HG03378 (cell line): Measurements from ENCODE around the gene ZHX3.

ENCODE experiments used
- ATAC-seq: cut with Tn5 transposase; IDR thresholded peaks from one replicate; pipeline ENCODE4 v1.9.1; 2021; ENCODE audit warnings: mild to moderate bottlenecking, moderate library complexity; ENCODE audit not compliant: unreplicated experiment

Gene ZHX3

DNA sequence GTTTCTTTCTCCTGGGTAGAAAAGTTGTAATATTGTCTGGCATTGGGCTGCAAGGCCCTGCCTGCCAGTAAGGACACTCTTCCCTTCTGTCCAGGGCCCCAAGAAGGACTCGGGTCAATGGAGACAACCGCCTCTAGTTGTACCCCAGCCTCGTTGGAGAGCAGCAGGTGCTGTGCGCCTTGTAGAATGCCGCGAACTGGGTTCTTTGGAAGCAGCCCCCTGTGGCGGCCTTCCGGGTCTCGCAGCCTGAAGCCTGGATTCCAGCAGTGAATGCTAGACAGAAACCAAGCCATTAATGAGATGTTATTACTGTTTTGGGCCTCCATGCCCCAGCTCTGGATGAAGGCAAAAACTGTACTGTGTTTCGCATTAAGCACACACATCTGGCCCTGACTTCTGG lies 143.2 kb downstream of the ZHX3 start:
- ATAC-seq, result no peak

- ATAC-seq, result no peak
Observed at GRCh38 chr20:41173791-41174341, 143.7 kb downstream of the ZHX3 start.

- no peak for ATAC-seq
Observed at GRCh38 chr20:41173161-41173721, 144.3 kb downstream of the ZHX3 start.

DNA sequence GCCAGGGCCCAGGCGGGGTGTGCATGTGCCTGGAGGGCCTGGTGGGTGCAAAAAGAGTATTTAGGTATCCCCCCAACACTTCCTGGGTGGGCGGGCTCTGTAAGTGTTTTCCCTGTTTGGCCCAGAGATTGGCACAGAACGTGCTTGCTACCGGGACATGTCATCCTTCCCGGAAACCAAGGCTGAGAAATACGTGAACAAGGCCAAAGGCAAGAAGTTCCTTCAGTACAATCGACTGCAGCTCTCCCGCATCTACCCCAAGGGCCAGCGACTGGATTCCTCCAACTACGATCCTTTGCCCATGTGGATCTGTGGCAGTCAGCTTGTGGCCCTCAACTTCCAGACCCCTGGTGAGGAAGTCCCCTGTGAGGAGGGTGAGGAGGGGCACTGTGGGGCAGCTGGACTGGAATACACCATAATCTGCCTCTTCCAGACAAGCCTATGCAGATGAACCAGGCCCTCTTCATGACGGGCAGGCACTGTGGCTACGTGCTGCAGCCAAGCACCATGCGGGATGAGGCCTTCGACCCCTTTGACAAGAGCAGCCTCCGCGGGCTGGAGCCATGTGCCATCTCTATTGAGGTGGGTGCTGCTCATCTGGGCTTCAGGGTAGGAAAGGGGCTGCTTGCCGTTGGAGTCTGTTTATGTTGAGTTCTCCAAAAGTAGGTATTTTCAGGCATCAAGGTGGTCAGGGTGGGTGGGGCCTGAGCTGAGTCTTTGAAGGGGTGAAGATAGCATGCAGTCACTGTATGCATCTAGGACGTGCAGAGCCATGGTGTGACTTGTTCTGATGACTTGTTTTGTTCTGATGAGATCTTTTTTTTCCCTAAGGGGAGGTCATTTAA lies 145.0 kb downstream of the ZHX3 start:
- no peak for ATAC-seq

GRCh38 chr20:41171736-41172295 lies 145.7 kb downstream of the ZHX3 start:
- ATAC-seq, result no peak

DNA sequence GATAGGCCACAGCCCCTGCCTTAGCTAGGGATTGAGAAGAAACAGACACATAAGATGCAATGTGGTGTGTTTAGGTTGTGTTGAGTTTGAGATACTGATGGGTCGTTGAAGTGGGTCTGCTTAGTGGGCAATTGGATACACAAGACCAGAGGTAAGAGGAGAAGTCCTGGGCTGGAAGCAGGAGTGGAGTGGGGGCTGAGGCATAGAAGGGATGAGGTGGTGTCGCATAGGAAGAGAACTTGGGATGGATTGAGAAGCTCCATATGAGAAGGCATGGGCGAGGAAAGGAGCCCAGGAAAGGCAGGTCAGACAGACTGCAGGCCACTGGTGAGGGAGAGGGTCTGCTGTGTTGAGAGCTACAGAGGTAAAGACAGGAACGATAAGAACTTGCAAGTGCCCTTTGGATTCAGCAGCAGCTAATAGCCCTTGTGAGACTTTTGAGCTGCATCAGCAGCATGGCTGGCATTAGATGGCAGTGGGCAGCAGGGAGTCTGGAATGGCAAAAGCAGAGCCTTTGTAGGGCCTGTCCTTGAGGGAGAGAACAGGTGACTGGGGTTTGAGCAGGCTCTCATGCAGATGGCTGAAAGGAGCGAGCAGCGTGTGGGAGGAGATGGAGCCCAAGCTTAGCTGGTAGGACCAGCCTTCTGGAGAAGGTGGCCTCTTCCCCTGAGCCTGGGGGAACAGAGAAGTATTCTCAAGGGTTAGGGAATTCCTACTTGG lies 147.0 kb downstream of the ZHX3 start:
- ATAC-seq, result no peak

DNA sequence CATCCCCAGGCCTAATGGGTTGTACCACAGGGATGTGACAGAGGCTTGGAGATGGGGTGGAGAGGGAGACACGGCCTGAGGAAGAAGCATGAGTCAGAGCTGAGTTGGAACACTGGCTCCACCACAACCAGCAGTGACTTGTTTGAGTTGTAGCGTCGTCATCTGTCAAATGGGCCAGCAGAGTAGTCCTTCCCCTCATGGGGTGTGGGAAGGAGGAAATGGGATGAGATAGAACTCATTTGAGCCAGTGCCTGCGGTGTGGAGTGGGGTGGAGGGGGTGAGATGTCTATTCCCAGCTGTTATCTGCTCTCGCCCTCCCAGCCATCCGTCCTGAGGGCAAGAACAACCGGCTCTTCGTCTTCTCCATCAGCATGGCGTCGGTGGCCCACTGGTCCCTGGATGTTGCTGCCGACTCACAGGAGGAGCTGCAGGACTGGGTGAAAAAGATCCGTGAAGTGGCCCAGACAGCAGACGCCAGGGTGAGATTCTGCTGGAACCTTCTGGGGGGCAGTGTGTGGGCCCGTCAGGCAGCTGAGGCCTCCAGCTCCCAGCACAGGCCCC lies 147.7 kb downstream of the ZHX3 start:
- ATAC-seq, result no peak

GRCh38 chr20:41169162-41169690 lies 148.3 kb downstream of the ZHX3 start:
- no peak for ATAC-seq

GRCh38 chr20:41168281-41169161 lies 149.0 kb downstream of the ZHX3 start:
- ATAC-seq, result no peak

GRCh38 chr20:41167481-41168253 lies 149.9 kb downstream of the ZHX3 start:
- ATAC-seq, result no peak

GRCh38 chr20:41167118-41167470 lies 150.4 kb downstream of the ZHX3 start:
- no peak for ATAC-seq

- ATAC-seq, result no peak
Observed at GRCh38 chr20:41166201-41167117, 151.1 kb downstream of the ZHX3 start.

DNA sequence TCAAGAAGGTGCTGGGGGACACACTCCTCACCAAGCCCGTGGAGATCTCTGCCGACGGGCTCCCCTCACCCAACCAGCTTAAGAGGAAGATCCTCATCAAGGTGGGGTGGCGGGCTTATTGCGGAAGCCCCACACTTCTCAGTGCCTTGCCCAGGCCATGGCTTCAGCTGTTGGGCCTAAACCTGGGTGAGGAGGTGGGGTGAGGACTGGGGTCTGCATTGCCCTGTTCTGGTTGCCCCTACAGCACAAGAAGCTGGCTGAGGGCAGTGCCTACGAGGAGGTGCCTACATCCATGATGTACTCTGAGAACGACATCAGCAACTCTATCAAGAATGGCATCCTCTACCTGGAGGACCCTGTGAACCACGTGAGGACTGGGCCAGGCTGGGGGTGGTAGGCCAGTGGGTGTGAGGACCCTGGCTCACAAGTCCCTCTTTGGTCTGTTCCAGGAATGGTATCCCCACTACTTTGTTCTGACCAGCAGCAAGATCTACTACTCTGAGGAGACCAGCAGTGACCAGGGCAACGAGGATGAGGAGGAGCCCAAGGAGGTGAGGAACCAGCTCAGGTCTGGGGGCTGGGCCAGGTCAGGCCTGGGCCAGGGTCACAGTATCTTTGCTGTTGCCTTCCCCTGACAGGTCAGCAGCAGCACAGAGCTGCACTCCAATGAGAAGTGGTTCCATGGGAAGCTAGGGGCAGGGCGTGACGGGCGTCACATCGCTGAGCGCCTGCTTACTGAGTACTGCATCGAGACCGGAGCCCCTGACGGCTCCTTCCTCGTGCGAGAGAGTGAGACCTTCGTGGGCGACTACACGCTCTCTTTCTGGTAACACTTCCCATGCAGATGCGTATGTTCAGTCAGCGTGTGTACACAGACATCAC lies 152.3 kb downstream of the ZHX3 start:
- ATAC-seq, result no peak

GRCh38 chr20:41163821-41164220 lies 153.7 kb downstream of the ZHX3 start:
- ATAC-seq, result no peak

DNA sequence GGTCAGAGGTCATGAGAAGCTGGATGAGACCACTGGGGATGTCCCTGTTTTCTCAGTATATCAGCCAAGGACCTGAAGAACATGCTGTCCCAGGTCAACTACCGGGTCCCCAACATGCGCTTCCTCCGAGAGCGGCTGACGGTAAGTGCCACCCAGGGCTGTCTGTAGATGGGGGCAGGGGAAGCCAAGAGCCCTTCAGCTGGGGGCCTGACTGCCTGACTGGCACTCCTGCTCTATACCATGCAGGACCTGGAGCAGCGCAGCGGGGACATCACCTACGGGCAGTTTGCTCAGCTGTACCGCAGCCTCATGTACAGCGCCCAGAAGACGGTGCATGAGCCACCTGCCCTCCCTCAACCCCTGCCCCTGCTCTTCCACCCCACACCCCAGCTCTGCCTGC lies 155.1 kb downstream of the ZHX3 start:
- no peak for ATAC-seq

- ATAC-seq, result no peak
Observed at GRCh38 chr20:41161886-41162285, 155.6 kb downstream of the ZHX3 start.

DNA sequence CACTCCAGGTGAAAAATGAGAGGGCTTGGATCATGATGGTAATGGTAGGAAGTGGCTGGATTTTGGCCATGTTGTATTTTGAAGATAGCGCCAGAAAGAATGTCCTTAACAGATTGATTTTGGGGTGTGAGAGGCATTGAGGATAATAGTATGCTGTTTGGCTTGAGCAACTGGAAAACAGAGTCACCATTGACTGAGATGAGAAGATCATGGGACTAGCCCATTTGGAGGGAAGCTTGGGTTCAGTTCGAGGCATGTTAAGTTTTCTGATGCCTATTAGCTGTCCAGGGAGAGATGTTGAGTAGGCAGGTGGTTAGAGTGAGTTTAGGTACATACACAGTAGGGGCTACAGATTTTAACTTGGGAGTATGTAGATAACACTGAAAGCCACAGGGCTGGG lies 156.8 kb downstream of the ZHX3 start:
- ATAC-seq, result no peak
